ENCODE measurements around the gene GTF2E1. TPM values are rescaled to one million over a fixed set of nuclear protein-coding genes. Genes with fewer than 3 reads are reported as not detected.

The GTF2E1 gene
- total and polyA plus RNA-seq, 2 donors (not counting 1 experiment from before 2014, with no cell fraction given), result 6.0 to 24.7 TPM

DNA sequence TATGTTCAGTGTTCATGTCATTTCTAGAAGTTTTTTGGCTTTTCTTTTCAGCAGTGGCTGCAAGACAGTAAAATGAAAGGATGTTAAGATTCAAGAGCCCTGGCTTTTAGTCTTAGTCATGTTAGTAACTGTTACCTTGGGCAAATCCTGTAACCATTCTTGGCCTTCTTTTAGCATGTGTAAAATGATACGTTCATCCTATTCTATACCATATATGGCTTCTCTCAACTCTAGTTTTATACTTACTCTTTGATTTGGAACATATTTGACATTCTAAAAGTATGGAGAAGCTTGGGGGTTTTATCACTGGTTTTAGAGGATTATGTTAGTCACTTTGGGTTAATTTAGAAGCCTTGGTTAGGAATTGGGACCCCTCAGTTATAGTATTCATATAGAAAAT lies 20.1 kb downstream of the GTF2E1 start:
- DNase-seq (no peak), ATAC-seq (ENCODE audit: low read depth) (no peak)
- no CpG with 5 or more reads among the region's 1 CpG for WGBS (ENCODE audit: insufficient coverage)
- H2AFZ ChIP-seq (ENCODE audit: insufficient read depth, low read depth, low read length, poor library complexity, severe bottlenecking), result no peak overlapping the region
- no peak overlapping the region for H3K4me3 ChIP-seq (ENCODE audit: control extremely low read depth in 1 of 5, extremely low read depth in 1 of 5, insufficient read depth in 1 of 5, low read depth in 2 of 5, low read length in 4 of 5)
- POLR2A ChIA-PET, result no interaction called here
- H3K27ac ChIP-seq (ENCODE audit: low read length in 2 of 2), result no peak overlapping the region
- Mint-ChIP-seq H3K9me3 (ENCODE audit: insufficient read depth) (no peaks in the 10 kb centered on the region), H3K4me1 (peaks cover 54% of the 10 kb centered on the region), H3K4me3 (no peak overlapping the region), H3K27me3 (no peaks in the 10 kb centered on the region), H3K27ac (no peak overlapping the region)
- H3K79me2 ChIP-seq (ENCODE audit: control insufficient read depth, insufficient read depth, low read length), result peaks cover 64% of the 10 kb centered on the region
- no peaks in the 10 kb centered on the region for H3K27me3 ChIP-seq (replicated peaks in 1 of 4; ENCODE audit: control extremely low read depth in 1 of 4, control insufficient read depth in 3 of 4, insufficient read depth in 4 of 4, low read length in 3 of 4)
- H3K4me2 ChIP-seq (replicated peaks; ENCODE audit: low read depth, low read length, poor library complexity, severe bottlenecking), result no peak overlapping the region
- TF ChIP-seq EZH2 (IDR thresholded peaks at IDR 0.05; ENCODE audit: borderline replicate concordance, insufficient read depth, low read depth, low read length, poor library complexity, severe bottlenecking), result no peak
- TF ChIP-seq CTCF (IDR thresholded peaks at IDR 0.05), result no peak
- H3K4me1 ChIP-seq (ENCODE audit: control insufficient read depth in 2 of 2, insufficient read depth in 2 of 2, low read length in 2 of 2), result no peaks in the 10 kb centered on the region
- H4K20me1 ChIP-seq (ENCODE audit: control insufficient read depth, insufficient read depth, low read length, poor library complexity, severe bottlenecking), result peaks cover 30% of the 10 kb centered on the region
- peaks cover 0 to 2% of the 10 kb centered on the region in 2 experiments for H3K36me3 ChIP-seq (replicated peaks in 1 of 2; ENCODE audit: control extremely low read depth in 1 of 2, control insufficient read depth in 1 of 2, extremely low read depth in 1 of 2, insufficient read depth in 2 of 2, low read length in 1 of 2)
- no peak overlapping the region for H3K9ac ChIP-seq (ENCODE audit: low read length)
- CTCF ChIA-PET, result no interaction called here
- no peaks in the 10 kb centered on the region for H3K9me3 ChIP-seq (ENCODE audit: control extremely low read depth in 1 of 3, control insufficient read depth in 2 of 3, insufficient read depth in 1 of 3, low read length in 2 of 3)
- intact Hi-C loops (cut with micrococcal nuclease), result no loop called here

DNA sequence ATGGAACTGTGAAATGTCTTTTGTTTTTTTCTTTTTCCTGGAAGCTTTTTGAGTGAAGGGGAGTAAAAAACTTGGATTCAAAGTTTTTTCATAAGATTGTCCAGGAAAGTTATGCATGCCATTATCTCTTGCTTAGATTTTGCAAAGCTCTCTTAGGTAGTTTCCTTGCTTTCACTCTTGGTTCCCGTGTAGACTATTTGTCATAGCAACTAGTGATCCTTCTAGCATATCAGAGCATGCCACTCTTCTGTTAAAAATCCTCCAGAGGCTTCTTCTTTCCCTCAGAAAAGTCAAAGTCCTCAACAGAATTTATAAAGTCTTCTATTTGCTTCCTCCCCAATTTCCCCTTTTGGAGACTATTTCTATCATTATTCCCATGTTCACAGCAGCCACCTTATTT lies 21.1 kb downstream of the GTF2E1 start:
- intact Hi-C loops (cut with micrococcal nuclease), result no loop called here
- H3K9ac ChIP-seq (ENCODE audit: low read length), result no peak overlapping the region
- ChIA-PET POLR2A (no interaction called here), CTCF (no interaction called here)
- H3K79me2 ChIP-seq (ENCODE audit: control insufficient read depth, insufficient read depth, low read length), result peaks cover 54% of the 10 kb centered on the region
- ATAC-seq (ENCODE audit: low read depth) (no peak), DNase-seq (no peak)
- Mint-ChIP-seq H3K4me1 (peaks cover 56% of the 10 kb centered on the region), H3K9me3 (ENCODE audit: insufficient read depth) (no peaks in the 10 kb centered on the region), H3K4me3 (no peak overlapping the region), H3K27me3 (no peaks in the 10 kb centered on the region), H3K27ac (no peak overlapping the region)
- H3K4me2 ChIP-seq (replicated peaks; ENCODE audit: low read depth, low read length, poor library complexity, severe bottlenecking), result no peak overlapping the region
- 67% methylated on average over 1 of the region's 1 CpG for WGBS (ENCODE audit: insufficient coverage)
- no peaks in the 10 kb centered on the region for H3K27me3 ChIP-seq (replicated peaks in 1 of 4; ENCODE audit: control extremely low read depth in 1 of 4, control insufficient read depth in 3 of 4, insufficient read depth in 4 of 4, low read length in 3 of 4)
- H3K36me3 ChIP-seq (replicated peaks in 1 of 2; ENCODE audit: control extremely low read depth in 1 of 2, control insufficient read depth in 1 of 2, extremely low read depth in 1 of 2, insufficient read depth in 2 of 2, low read length in 1 of 2), result peaks cover 0 to 2% of the 10 kb centered on the region in 2 experiments
- H3K9me3 ChIP-seq (ENCODE audit: control extremely low read depth in 1 of 3, control insufficient read depth in 2 of 3, insufficient read depth in 1 of 3, low read length in 2 of 3), result no peaks in the 10 kb centered on the region
- H4K20me1 ChIP-seq (ENCODE audit: control insufficient read depth, insufficient read depth, low read length, poor library complexity, severe bottlenecking), result peaks cover 34% of the 10 kb centered on the region
- no peak overlapping the region for H2AFZ ChIP-seq (ENCODE audit: insufficient read depth, low read depth, low read length, poor library complexity, severe bottlenecking)
- TF ChIP-seq EZH2 (IDR thresholded peaks at IDR 0.05; ENCODE audit: borderline replicate concordance, insufficient read depth, low read depth, low read length, poor library complexity, severe bottlenecking) (no peak), CTCF (IDR thresholded peaks at IDR 0.05) (no peak)
- H3K27ac ChIP-seq (ENCODE audit: low read length in 2 of 2), result no peak overlapping the region
- H3K4me1 ChIP-seq (ENCODE audit: control insufficient read depth in 2 of 2, insufficient read depth in 2 of 2, low read length in 2 of 2), result no peaks in the 10 kb centered on the region
- H3K4me3 ChIP-seq (ENCODE audit: control extremely low read depth in 1 of 5, extremely low read depth in 1 of 5, insufficient read depth in 1 of 5, low read depth in 2 of 5, low read length in 4 of 5), result no peak overlapping the region

All from B cell (primary cell).